Measurements from ENCODE around the gene C1QL2. TPM values are rescaled to one million over a fixed set of nuclear protein-coding genes. Genes with fewer than 3 reads are reported as not detected.

C1QL2 gene
- total RNA-seq, 1 experiment from 2014 or later, result 0.03 TPM

DNA sequence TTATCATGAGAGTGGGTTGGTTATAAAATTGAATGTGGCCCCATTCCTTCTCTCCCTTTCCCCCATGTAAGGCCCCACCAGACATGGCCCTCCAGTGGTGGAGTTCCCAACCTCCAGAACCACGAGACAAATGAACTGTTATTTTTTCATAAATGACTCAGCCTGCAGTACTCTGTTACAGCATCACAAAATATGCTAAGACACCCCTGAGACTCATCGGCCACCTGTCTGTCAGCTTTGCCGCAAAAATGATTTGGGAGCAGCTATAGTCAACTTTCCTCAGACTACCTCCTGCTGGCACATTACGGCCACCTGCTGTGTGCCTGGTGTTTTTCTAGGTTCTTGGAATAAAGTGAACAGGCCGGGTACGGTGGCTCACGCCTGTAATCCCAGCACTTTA is 21.4 kb upstream of the C1QL2 start:
- peak; percentile 65 for DNase-seq (ENCODE audit: low read depth)

GRCh38 chr2:119179202-119179601 is 20.7 kb upstream of the C1QL2 start:
- peak; percentile 76 for DNase-seq (ENCODE audit: low read depth)

GRCh38 chr2:119178776-119179175 is 20.2 kb upstream of the C1QL2 start:
- DNase-seq (ENCODE audit: low read depth), result no peak

DNA sequence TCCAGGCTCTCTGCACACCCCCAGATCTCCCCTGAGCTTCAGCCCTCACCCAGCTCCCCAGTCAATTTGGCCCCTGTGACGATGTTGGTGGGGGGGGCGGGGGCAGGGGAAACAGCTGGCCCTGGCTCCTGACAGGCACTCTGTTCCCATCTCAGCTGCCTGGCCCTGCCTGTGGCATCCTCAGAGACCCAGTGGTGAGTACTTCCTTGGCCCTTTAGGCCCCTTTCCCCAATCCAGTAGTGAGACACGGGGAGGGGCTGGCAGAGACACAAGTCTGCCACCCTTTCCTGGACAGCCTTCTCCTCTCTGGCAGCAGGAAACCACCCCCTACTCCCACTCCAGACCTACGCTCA is 19.3 kb upstream of the C1QL2 start:
- no peak for DNase-seq (ENCODE audit: low read depth)

- no peak for DNase-seq (ENCODE audit: low read depth)
Observed at GRCh38 chr2:119177171-119177837, 18.8 kb upstream of the C1QL2 start.

DNA sequence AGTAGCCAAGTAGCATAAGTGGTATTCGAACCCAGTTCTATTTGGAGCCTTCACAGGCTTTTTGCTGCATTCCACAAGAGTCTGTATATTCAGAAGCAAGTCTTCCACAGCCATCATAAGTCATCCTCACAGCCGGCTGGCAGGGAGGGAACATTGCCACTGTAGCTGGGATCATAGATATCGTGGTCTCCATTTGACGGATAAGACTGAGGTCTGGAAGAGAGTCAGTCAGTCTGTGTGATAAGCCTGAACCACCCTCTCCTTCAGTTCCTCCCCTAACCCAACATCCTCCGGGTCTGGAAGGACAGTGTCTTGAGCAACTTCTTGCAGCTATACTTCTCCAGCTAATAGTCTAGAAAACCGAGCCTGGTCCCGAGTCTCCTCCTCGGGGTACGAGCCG is 17.0 kb upstream of the C1QL2 start:
- DNase-seq (ENCODE audit: low read depth), result no peak

GRCh38 chr2:119174993-119175347 is 16.4 kb upstream of the C1QL2 start:
- DNase-seq (ENCODE audit: low read depth), result no peak

DNA sequence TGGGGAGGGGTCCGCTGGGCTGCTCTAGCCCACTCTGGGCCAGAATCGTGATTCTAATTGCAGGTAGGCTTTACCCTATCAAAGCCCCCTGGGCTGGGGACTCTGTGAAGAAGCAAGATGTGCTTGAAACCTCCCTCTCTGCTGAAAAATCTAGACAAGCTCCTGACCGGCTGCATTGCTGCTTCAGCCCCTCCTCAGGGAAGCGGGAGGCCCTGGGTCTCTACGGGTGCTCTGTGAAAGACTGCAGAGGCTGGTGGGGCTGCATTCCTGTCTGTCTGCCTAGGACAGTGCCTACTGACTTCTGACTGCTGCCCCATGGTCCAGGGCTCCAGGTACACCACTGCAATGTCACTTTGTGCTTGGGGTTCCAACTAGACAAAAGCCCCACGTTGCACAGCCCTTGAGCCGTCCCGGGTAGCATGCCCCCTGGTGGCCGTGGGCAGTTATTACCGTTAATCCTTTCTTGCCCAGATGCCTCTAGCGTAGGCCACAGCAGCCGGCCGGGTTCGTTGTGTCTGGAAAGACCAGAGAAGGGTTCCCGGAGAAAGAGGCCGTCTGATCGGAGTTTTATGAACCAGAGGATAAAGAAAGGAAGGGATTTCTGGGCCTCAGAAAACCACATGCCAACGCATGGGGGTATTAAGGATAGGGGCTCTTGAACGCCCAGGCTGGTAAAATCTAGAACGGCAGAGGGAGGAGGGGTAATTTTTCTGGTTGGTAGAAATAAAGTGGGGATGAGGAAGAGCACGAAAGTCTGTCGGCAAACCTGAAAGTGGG is 15.9 kb upstream of the C1QL2 start:
- DNase-seq (ENCODE audit: low read depth), result no peak

- no peak for DNase-seq (ENCODE audit: low read depth)
Observed at GRCh38 chr2:119173556-119174060, 15.1 kb upstream of the C1QL2 start.

GRCh38 chr2:119170504-119170903 is 12.0 kb upstream of the C1QL2 start:
- DNase-seq (ENCODE audit: low read depth), result no peak

DNA sequence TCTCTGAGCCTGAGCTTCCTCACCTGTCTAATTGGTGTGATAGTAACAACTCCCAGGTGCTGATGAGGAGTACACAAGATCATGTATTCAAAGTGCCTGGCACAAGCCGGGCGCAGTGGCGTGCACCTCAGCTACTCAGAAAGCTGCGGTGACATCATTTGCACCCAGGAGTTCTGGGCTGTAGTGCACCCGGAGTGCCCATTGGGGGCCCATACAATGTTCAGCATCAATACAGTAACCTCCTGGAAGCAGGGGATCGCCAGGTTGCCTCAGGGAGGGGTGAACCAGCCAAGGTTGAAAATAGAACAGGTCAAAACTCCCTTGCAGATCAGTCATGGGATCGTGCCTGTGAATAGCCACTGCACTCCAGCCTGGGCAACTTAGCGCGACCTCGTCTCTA is 11.2 kb upstream of the C1QL2 start:
- no peak for DNase-seq (ENCODE audit: low read depth)

DNA sequence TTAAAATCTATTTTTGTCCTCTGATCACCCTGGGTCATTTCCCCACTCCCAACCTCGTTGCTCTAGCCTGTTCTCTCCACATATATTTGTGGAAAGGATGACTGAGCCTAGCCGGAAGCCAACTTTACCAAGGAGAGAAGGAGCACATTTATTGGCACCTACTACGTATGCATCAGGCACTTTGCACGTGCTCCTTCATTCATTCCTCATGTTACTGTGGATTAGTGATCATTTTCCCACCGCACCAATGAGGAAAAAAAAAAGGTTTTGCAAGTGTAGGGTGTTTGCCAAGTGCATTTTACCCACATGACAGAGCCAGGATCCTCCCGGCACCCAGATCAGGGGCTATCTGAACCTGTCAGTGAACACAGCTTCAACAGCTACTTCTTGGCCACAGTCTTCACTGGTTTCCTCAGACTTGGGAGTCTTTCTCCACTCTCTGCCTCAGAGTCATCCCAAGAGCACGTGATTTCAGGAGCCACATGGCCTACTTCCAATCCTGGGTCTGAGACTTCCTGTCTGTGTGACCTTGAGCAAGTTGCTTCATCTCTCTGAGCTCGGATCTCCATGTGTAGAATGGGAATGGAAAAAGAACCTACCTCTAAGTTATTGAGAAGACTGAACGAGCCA is 1.9 kb upstream of the C1QL2 start:
- DNase-seq (ENCODE audit: low read depth), result no peak

- DNase-seq (ENCODE audit: low read depth), result no peak
Observed at GRCh38 chr2:119157850-119158511, 570 bp downstream of the C1QL2 start.

- no peak for DNase-seq (ENCODE audit: low read depth)
Observed at GRCh38 chr2:119156891-119157773, 1.4 kb downstream of the C1QL2 start.

DNA sequence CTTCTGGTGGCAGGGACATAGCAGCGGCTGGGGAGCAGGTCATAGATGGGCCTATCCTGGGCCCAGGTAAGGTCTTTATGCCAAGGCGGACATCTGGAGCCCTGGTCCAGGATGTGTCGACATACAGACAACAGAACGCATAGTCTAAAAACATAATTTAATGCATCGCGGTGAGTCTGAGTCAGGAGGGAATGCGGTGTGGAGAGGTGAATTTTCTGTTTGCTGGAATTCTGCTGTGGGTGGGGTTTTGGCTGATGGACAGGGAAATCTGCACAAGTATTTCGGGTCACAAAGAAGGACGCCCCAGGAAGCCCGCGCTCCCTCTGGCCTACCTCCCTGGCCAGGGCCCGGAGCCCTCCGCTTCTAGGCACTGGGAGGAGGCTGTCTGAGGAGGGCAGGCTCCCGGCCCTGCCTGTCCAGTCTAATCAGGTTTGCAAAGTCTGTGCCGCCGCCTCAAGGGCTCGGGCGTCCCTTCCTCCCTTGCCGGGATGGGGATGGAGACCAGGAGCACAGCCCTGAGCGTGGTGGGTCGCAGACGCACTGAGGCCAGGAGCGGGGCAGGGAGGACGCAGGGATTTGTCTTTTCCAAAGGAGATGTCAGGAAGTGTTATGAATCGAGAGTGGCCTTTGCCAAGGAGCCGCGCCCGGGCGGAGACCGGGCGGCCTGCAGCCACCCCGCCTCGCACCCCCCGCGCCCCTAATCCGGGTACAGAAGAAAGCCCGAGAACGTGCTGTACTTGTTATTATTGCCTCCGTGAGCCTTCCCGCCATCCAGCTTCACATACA is 2.3 kb downstream of the C1QL2 start:
- DNase-seq (ENCODE audit: low read depth), result peak; percentile 5

DNA sequence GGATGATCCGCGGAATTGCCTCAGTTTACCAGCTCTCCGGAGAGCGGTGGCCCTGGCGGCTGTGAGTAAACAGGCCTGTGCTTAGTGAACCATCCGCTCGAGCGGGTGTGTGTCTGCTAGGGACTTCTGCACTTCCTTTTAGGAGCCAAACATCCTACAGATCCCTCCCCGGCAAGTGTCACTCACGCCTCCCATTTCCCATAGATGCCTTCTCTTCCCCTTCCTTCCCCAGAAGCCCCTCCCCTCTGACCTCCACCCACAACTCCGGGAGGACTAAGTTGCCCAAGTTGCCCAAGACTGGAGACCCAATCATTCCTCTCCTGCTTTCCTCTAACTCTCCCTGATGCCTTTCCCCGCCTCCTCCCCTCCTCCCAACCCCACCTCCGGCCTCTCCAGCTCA is 2.9 kb downstream of the C1QL2 start:
- DNase-seq (ENCODE audit: low read depth), result peak; percentile 20

GRCh38 chr2:119154076-119154475 is 4.5 kb downstream of the C1QL2 start:
- DNase-seq (ENCODE audit: low read depth), result no peak

GRCh38 chr2:119149611-119150010 is 8.9 kb downstream of the C1QL2 start:
- DNase-seq (ENCODE audit: low read depth), result peak; percentile 7

- DNase-seq (ENCODE audit: low read depth), result no peak
Observed at GRCh38 chr2:119147776-119148715, 10.5 kb downstream of the C1QL2 start.

All from HT1080 (cell line).